COLO668 (cell line): ENCODE results near the gene CLDN20.
"Not testable (repeated sequence)": the region's sequence is repeated elsewhere in the genome, so short reads cannot be mapped to it uniquely, and the experiment has no call there.

Source experiments
- DNase-seq: peaks from one replicate; lab custom pipeline; 2025; ENCODE audit not compliant: unreplicated experiment; lab: John Stamatoyannopoulos, UW

CLDN20 gene

DNA sequence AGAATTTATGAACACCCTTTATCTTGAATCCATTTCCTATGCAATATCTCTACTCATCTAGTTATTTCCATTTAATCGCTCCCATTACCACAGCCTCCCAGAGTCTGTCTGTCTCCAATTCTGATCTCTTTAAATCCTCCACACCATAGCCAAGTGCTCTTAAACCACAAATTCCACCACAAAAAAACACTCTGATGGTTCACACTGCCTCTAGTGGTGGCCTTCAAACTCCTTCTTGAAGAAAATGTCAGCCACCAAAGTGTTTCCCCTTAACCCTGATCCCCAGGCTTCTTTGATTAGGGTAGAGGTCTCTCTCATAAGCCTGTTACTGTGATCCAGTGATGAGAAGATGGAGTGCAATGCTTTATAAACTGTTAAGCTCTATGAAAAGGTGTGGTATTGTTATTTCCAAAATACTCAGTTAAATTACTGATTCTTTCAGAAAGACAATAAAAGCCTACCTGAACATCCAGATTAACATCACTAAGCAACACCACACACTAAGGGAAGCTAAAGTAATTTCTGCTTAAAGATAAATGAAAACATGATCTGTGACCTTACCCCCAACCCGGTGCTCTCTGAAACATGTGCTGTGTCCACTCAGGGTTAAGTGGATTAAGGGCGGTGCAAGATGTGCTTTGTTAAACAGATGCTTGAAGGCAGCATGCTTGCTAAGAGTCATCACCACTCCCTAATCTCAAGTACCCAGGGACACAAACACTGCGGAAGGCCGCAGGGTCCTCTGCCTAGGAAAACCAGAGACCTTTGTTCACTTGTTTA, 4.5 kb downstream of the CLDN20 start:
- DNase-seq = not testable (repeated sequence)

DNA sequence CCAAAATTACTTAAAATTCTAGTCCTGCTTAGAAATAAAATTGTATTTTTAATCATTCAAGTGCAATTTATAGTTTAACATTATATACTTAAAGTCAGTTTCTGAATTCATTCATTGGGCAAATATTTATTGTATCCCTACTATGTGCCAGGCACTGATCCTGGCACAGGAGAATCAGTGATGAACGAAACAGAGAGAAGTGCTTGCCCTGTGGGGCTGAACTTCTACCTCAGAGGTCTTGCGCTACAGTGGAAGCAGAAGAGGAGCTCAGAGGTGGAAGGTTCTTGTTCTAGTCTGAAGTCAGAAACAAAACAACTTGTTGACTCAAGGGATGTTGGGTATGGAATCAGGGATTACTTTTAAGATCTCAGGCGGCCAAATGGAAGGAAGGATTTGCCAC, 6.0 kb downstream of the CLDN20 start:
- DNase-seq = no peak

DNA sequence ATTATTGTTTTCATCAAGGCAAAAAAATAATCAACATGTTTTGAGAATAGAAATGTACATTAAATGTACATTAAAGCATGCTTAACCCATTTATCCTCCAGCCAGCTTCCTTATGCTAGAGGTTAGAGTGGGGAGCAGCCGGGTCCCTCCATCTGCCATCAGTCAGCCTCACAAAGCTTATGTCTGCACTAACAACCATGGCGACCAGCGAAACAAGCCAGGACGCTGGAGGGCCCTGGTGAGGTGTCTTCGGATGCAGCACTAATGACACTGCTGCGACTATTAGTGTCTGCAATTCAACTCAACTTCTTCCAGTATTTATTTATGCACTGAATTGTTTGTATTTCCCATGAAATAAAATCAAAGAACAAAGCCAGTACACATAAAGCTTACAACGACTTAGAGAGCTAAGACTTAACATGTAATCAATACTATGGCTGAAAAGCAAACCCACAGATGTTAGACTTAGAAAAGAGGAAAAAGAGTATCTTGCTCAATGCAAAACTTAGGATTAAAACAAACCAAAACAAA, 6.8 kb downstream of the CLDN20 start:
- no peak for DNase-seq

GRCh38 chr6:155271145-155271544, 7.3 kb downstream of the CLDN20 start:
- DNase-seq = no peak

GRCh38 chr6:155272353-155273232, 8.8 kb downstream of the CLDN20 start:
- no peak for DNase-seq

DNA sequence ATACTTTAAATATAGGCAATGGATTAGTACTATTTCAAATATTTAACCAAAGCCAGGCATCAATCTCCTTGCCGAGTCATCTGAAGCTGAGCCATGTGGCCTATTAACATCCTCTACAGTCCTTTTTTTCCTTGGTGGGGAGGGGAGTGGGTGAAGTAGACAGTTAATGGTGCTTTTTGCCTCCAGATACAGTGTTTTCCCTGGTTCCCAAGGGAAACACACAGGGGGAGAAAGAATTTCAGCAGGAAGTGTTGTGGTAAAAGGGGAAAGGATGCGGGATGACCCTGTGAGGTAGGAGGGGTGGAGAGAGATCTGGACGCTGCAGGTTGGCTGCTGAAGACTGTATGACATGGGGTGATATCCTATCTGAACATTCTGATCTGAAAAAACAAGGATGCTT, 9.6 kb downstream of the CLDN20 start:
- DNase-seq = no peak

DNA sequence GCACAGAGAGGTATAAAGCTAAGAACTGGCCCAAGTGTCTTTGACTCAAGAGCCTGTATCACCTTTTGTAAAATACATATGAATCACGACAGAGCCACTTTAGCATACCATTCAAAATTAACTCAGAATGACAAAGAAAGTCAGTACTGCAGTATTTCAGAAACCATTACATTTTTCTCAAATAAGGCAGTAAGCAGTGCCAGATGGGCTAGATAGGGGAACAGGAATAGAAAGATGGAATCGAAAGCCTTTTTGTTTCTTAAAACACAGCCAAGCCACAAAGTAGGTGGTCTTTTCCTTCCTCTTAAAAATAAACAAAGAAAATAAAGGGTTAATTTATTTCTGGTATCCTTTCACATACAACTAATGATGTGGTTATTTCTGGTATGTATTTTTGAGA, 10.3 kb downstream of the CLDN20 start:
- DNase-seq = no peak

GRCh38 chr6:155274533-155274932, 10.7 kb downstream of the CLDN20 start:
- DNase-seq = no peak

DNA sequence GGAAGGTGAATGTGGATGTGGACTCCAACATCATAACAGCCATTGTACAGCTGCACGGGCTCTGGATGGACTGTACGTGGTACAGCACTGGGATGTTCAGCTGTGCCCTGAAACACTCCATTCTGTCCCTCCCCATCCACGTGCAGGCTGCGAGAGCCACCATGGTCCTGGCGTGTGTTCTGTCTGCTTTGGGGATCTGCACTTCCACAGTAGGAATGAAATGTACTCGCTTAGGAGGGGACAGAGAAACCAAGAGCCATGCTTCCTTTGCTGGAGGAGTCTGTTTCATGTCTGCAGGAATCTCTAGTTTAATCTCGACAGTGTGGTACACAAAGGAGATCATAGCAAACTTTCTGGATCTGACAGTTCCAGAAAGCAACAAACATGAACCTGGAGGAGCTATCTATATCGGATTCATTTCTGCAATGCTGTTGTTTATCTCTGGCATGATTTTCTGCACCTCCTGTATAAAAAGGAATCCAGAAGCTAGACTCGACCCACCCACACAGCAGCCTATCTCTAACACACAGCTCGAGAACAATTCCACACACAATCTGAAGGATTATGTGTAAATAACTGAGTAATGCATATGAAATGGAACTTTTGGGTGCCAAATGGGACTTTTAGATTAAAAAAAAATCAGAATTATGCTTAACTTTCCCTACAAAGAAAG, 12.1 kb downstream of the CLDN20 start:
- DNase-seq = no peak

- no peak for DNase-seq
Observed at GRCh38 chr6:155276638-155277037, 12.8 kb downstream of the CLDN20 start.

DNA sequence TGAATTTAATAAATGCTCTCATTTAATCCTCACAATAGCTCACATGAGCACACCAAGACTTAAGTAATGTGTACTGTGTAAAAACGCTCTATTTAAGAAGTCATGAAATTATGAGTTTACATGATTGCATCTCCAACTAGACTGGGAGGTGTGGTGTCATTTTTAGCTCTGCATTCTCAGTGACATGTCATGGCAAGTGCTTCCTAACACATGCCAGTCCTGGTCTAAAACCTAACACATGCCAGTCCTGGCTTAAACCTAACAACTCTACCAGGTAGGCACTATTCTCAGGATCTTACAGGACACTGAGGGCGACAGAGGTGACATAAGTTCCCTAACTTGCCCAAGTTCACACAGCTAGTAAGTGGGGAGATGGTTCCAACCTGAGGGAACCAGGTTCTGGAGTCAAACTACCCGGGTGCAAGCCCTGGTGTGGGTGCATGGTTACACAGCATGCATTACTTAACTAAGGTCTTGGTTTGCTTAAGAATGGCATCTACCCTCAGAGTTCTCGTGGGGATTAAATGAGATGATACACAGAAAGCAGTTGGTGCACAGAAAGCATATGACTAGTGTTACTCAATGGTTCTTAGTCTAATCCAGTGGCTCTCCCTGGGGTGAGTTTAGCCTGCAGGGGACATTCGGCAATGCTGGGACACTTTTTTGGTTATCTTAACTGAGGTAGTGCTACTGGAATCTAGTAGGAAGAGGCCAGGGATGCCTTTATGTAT, 14.7 kb downstream of the CLDN20 start:
- DNase-seq = no peak

DNA sequence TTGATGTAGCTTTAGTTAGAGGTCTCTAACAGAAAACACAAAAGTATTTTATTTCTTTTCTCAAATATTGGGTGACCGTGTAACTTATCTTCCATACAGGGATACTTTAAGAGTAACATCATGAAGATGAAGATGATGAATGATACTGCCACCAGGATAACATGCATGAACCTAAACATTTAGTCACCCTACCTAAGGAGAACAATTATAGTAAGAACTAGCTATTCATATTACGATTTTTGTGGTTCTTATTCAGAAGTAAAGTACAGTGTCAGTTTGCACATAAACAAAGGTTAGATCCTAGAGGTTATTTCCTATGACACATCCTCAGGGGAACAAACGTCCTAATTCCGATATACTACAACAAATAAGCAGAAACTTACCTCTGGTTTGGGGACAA, 21.0 kb downstream of the CLDN20 start:
- DNase-seq = no peak

- no peak for DNase-seq
Observed at GRCh38 chr6:155287762-155288161, 23.9 kb downstream of the CLDN20 start.

GRCh38 chr6:155290491-155290890, 26.7 kb downstream of the CLDN20 start:
- DNase-seq = no peak

DNA sequence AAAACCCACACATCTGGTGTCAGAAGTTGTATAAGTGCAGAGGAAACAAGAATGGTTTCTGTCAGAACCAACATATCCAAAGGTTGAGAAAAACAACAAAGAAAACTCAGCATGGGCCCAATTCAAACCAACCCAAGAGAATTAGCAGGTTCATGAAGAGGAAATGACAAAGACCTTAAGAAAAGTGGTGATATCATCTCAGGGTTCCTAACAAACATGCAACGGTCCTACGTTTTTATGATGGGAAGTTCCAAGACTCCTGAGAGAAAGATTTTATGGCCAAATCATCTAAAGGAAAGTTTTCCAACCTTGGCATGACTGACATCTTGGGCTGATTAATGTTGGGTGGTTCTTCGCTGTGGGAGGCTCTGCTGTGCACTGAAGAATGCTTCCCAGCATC, 27.5 kb downstream of the CLDN20 start:
- no peak for DNase-seq

DNA sequence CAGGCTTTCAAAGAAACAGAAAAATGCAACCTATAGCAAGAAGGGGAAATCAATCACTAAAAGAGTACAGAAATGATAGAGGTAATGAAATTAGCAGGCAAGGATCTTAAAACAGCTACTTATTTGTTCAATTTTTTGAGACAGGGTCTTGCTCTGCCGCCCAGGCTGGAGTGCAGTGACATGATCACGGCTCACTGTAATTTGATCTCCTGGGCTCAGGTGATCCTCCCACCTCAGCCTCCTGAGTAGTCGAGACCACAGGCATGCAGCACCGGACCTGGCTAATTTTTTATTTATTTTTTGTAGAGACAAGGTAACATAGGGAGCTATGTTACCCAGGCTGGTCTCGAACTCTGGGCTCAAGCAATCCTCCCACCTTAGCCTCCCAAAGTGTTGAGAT, 28.9 kb downstream of the CLDN20 start:
- DNase-seq = no peak

DNA sequence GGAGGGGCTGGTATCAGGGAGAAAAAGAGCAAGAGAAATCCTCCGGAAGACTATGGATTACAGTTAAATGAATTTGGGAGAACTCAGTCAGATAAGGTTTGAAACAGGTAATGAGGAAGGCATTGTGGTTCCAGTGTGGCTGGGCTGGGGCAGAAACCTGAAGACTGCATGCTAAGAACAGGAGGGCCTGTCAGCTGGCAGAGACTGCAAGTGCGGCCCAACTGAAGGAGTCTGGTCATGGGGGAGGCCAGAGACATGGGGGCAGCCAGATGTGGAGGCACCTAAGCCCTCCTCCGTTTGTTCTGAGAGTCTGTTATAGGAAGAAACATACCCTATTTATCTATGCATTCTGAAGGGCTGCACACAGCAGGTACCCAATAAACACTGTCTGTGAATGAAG, 33.9 kb downstream of the CLDN20 start:
- DNase-seq = no peak

- DNase-seq = no peak
Observed at GRCh38 chr6:155301867-155302266, 38.1 kb downstream of the CLDN20 start.

- no peak for DNase-seq
Observed at GRCh38 chr6:155303361-155303870, 39.6 kb downstream of the CLDN20 start.

DNA sequence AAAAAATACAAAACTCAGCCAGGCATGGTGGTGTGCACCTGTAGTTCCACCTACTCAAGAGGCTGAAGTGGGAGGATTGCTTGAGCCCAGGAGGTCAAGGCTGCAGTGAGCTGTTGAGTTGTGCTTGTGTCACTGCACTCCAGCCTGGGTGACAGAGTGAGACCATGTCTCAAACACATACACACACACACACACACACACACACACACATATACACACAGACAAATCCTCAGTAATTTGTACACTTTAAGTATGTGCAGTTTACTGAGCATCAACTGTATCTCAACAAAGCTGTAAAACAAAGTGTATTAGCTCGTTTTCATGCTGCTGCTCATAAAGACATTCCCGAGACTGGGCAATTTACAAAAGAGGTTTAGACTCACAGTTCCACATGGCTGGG, 43.1 kb downstream of the CLDN20 start:
- no peak for DNase-seq

- DNase-seq = no peak
Observed at GRCh38 chr6:155309150-155309549, 45.3 kb downstream of the CLDN20 start.
